Mammary epithelial cell (primary cell): Measurements from ENCODE around the gene MBNL2.

Source experiments
- EZH2 ChIP-seq: IDR thresholded peaks from 2 replicates; pipeline ENCODE4 v1.6.1; 2012; ENCODE audit warnings: low read length, inconsistent platforms, borderline replicate concordance
- TF ChIP-seq, protein P1 (sequence below), 2 donors: IDR thresholded peaks in 1 of 2; conservative IDR thresholded peaks in 1 of 2; 2 replicates each; pipeline ENCODE4 v1.5.1; 2011 to 2012; ENCODE audit warnings: inconsistent platforms in 2 of 2, low read length in 2 of 2, mild to moderate bottlenecking in 2 of 2, control low read depth in 1 of 2, low read depth in 1 of 2; ENCODE audit not compliant: insufficient read depth in 1 of 2; ENCODE audit errors: extremely low read depth in 1 of 2

DNA sequence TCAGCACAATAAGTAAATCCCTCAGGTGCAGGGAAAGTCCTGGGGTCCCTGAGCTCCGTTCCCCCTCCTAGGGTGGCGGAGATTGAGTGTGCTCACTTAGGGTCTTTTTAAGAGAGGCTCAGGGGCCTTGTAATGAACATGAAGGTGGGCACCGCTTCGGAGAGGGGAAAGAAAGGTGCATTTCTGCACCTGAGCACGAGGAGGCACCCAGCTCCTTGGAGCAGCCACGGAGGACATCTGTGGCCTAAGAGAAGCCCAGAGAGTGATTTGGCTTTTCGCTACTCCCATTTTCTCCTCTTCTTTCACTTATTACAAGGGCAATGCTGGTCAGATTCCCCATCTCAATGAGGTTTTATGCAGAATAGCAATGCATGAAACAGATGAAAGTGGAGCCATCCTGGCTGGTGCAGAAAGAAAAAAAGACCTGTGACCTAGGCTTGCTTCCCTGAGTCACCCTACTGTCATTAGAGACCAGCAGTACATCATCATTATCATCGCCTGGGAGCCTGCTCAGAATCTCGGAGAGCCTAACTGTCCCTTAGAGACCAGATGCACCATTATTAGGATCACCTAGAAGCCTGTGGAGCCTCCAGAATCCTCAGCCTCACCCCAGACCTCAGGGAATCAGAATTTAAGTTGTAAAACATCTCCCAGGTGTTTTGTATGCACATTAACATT, 125.3 kb downstream of the MBNL2 start:
- TF ChIP-seq, protein P1, sequence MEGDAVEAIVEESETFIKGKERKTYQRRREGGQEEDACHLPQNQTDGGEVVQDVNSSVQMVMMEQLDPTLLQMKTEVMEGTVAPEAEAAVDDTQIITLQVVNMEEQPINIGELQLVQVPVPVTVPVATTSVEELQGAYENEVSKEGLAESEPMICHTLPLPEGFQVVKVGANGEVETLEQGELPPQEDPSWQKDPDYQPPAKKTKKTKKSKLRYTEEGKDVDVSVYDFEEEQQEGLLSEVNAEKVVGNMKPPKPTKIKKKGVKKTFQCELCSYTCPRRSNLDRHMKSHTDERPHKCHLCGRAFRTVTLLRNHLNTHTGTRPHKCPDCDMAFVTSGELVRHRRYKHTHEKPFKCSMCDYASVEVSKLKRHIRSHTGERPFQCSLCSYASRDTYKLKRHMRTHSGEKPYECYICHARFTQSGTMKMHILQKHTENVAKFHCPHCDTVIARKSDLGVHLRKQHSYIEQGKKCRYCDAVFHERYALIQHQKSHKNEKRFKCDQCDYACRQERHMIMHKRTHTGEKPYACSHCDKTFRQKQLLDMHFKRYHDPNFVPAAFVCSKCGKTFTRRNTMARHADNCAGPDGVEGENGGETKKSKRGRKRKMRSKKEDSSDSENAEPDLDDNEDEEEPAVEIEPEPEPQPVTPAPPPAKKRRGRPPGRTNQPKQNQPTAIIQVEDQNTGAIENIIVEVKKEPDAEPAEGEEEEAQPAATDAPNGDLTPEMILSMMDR (conservative IDR thresholded peaks at IDR 0.05 in 1 of 2, IDR thresholded peaks at IDR 0.05 in 1 of 2; ENCODE audit: extremely low read depth in 1 of 2, insufficient read depth in 1 of 2, low read depth in 1 of 2, low read length in 2 of 2) = no peak
- TF ChIP-seq EZH2 = no peak
